ENCODE measurements around the gene ZSWIM6.

GRCh38 chr5:61385627-61386026, 53.6 kb downstream of the ZSWIM6 start:
- TF ChIP-seq CTCF (IDR thresholded peaks at IDR 0.05; ENCODE audit: insufficient read depth, low read length, poor library complexity, severe bottlenecking) (no peak), EZH2phosphoT487 (conservative IDR thresholded peaks at IDR 0.05; ENCODE audit: low read length) (no peak)
